Neural cell (in vitro differentiated cells): ENCODE measurements around the gene GBP2.
"Not testable (repeated sequence)": the region's sequence is repeated elsewhere in the genome, so short reads cannot be mapped to it uniquely, and the experiment has no call there.

ENCODE experiments used
- POLR2AphosphoS5 ChIP-seq: IDR thresholded peaks from 2 replicates; pipeline ENCODE4 v1.6.1; 2012
- TF ChIP-seq, protein P1 (sequence below): fragments of 450-650 bp; IDR thresholded peaks from 2 replicates; pipeline ENCODE4 v1.5.1; 2014; ENCODE audit warnings: antibody characterized with exemption, mild to moderate bottlenecking, moderate library complexity; ENCODE audit not compliant: poor library complexity, severe bottlenecking

DNA sequence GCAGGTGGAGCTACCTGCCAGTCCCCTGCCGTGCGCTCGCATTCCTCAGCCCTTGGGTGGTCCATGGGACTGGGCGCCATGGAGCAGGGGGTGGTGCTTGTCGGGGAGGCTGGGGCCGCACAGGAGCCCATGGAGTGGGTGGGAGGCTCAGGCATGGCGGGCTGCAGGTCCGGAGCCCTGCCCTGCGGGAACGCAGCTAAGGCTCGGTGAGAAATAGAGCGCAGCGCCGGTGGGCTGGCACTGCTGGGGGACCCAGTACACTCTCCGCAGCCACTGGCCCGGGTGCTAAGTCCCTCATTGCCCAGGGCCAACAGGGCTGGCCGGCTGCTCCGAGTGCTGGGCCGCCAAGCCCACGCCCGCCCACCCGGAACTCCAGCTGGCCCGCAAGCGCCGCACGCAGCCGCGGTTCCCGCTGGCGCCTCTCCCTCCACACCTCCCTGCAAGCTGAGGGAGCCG lies 2.1 kb upstream of the GBP2 start:
- not testable (repeated sequence) for TF ChIP-seq POLR2AphosphoS5
- TF ChIP-seq, protein P1, sequence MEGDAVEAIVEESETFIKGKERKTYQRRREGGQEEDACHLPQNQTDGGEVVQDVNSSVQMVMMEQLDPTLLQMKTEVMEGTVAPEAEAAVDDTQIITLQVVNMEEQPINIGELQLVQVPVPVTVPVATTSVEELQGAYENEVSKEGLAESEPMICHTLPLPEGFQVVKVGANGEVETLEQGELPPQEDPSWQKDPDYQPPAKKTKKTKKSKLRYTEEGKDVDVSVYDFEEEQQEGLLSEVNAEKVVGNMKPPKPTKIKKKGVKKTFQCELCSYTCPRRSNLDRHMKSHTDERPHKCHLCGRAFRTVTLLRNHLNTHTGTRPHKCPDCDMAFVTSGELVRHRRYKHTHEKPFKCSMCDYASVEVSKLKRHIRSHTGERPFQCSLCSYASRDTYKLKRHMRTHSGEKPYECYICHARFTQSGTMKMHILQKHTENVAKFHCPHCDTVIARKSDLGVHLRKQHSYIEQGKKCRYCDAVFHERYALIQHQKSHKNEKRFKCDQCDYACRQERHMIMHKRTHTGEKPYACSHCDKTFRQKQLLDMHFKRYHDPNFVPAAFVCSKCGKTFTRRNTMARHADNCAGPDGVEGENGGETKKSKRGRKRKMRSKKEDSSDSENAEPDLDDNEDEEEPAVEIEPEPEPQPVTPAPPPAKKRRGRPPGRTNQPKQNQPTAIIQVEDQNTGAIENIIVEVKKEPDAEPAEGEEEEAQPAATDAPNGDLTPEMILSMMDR: not testable (repeated sequence)
